Measurements from ENCODE around the gene DIP2C.

DNA sequence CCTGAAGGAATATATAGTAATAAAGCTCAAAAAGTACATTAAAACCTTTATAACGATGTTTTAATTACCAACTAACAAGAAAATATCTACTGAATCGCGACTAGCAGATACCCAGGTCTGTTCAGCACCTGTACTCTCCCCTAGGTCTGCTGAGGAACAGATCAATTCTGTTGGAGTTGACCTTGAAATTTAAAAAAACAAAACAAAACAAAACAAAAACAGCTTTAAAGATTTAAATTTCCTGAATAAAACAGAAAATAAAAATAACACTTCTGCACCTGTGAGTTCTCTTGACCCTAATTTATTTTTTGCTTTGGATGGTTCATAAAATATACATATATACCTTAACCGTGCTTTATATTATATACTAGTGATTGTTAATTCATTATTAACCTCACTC is 24.6 kb downstream of the DIP2C start:
- TF ChIP-seq CTCF (conservative IDR thresholded peaks at IDR 0.05) (no peak), ZFX (IDR thresholded peaks at IDR 0.05) (no peak)
